ENCODE results near the gene PTPRJ.

PTPRJ gene

GRCh38 chr11:48073031-48073861 is 92.9 kb downstream of the PTPRJ start:
- Histone ChIP-seq H3K4me3 (ENCODE audit: low read depth, low read length) (no peak overlapping the region), H3K9me3 (ENCODE audit: severe bottlenecking) (no peaks in the 10 kb centered on the region), H3K36me3 (no peaks in the 10 kb centered on the region), H3K27me3 (ENCODE audit: insufficient read depth, low read depth, severe bottlenecking) (no peaks in the 10 kb centered on the region), H3K27ac (no peak overlapping the region)
- no peak for DNase-seq
- TF ChIP-seq, protein P1, sequence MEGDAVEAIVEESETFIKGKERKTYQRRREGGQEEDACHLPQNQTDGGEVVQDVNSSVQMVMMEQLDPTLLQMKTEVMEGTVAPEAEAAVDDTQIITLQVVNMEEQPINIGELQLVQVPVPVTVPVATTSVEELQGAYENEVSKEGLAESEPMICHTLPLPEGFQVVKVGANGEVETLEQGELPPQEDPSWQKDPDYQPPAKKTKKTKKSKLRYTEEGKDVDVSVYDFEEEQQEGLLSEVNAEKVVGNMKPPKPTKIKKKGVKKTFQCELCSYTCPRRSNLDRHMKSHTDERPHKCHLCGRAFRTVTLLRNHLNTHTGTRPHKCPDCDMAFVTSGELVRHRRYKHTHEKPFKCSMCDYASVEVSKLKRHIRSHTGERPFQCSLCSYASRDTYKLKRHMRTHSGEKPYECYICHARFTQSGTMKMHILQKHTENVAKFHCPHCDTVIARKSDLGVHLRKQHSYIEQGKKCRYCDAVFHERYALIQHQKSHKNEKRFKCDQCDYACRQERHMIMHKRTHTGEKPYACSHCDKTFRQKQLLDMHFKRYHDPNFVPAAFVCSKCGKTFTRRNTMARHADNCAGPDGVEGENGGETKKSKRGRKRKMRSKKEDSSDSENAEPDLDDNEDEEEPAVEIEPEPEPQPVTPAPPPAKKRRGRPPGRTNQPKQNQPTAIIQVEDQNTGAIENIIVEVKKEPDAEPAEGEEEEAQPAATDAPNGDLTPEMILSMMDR (IDR thresholded peaks at IDR 0.05; ENCODE audit: low read depth, low read length): no peak

- DNase-seq: no peak
- Histone ChIP-seq H3K9me3 (ENCODE audit: severe bottlenecking) (no peaks in the 10 kb centered on the region), H3K36me3 (no peaks in the 10 kb centered on the region), H3K27ac (no peak overlapping the region), H3K27me3 (ENCODE audit: insufficient read depth, low read depth, severe bottlenecking) (no peaks in the 10 kb centered on the region), H3K4me3 (ENCODE audit: low read depth, low read length) (no peak overlapping the region)
- TF ChIP-seq, protein P1 (IDR thresholded peaks at IDR 0.05; ENCODE audit: low read depth, low read length): no peak
Observed at GRCh38 chr11:48074425-48075181, 94.2 kb downstream of the PTPRJ start.

DNA sequence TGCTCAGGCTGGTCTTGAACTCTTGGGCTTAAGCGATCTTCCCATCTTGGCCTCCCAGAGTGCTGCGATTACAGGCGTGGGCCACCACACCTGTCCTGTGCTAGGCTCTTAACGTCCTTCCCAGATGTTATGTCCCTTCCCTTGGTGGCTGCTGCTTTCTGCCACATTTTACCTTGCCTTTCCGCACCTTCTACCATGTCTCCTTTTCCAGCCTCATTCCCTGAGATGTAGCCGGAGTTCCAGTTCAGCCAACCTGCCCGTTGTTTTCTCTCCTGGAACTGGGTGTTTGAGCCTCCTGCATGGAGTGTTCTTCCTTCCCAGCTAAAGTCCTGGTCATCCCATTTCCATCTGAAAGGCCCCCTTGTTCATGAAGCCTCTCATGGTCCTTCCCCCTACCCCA is 95.3 kb downstream of the PTPRJ start:
- Histone ChIP-seq H3K4me3 (ENCODE audit: low read depth, low read length) (no peak overlapping the region), H3K27ac (no peak overlapping the region), H3K36me3 (no peaks in the 10 kb centered on the region), H3K27me3 (ENCODE audit: insufficient read depth, low read depth, severe bottlenecking) (no peaks in the 10 kb centered on the region), H3K9me3 (ENCODE audit: severe bottlenecking) (no peaks in the 10 kb centered on the region)
- no peak for DNase-seq
- TF ChIP-seq, protein P1 (IDR thresholded peaks at IDR 0.05; ENCODE audit: low read depth, low read length): no peak

DNA sequence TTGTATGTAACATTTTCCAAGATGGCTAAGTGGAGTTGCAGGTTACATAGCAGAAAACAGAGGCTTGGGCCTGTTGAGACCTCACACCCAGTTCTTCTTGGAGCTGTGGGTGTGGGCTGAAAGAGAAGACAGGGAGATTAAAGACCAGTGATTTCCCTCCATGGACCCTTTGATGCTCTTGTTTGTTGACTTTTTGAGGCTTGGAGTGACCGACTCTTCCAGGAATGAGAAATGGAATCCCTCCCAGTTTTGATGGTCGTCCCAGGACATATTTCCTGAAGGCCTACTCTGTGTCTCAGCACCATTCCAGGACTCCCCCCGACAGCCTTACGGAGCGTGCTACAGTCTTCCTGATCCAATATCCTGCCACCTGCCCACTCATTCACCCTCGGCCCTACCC is 96.9 kb downstream of the PTPRJ start:
- H3K36me3 ChIP-seq: no peaks in the 10 kb centered on the region
- TF ChIP-seq, protein P1 (IDR thresholded peaks at IDR 0.05; ENCODE audit: low read depth, low read length): no peak

GRCh38 chr11:48078689-48079088 is 98.3 kb downstream of the PTPRJ start:
- H3K36me3 ChIP-seq: no peaks in the 10 kb centered on the region
- no peak overlapping the region for H3K4me3 ChIP-seq (ENCODE audit: low read depth, low read length)
- no peak overlapping the region for H3K27ac ChIP-seq
- no peaks in the 10 kb centered on the region for H3K9me3 ChIP-seq (ENCODE audit: severe bottlenecking)
- no peaks in the 10 kb centered on the region for H3K27me3 ChIP-seq (ENCODE audit: insufficient read depth, low read depth, severe bottlenecking)
- TF ChIP-seq, protein P1 (IDR thresholded peaks at IDR 0.05; ENCODE audit: low read depth, low read length): no peak
- no peak for DNase-seq

More for the DNA sequence above, 96.9 kb downstream of the PTPRJ start:
- H3K9me3 ChIP-seq (ENCODE audit: severe bottlenecking): no peaks in the 10 kb centered on the region
- H3K4me3 ChIP-seq (ENCODE audit: low read depth, low read length): no peak overlapping the region
- no peaks in the 10 kb centered on the region for H3K27me3 ChIP-seq (ENCODE audit: insufficient read depth, low read depth, severe bottlenecking)
- DNase-seq: no peak
- no peak overlapping the region for H3K27ac ChIP-seq

All from WERI-Rb-1 (cell line).